Ramos (cell line): ENCODE results near the gene SKOR2.

ENCODE experiments used
- in situ Hi-C: fragments of 300-500 bp; cut with MboI; formaldehyde crosslinking; loops from one replicate; pipeline ENCODE4 v1.14.3; 2022; ENCODE audit warnings: low sequenced_read_pairs; ENCODE audit not compliant: unreplicated experiment

SKOR2 gene

GRCh38 chr18:47260924-47261701, 9.7 kb upstream of the SKOR2 start:
- in situ Hi-C loops, result no loop called here

GRCh38 chr18:47260120-47260923, 8.9 kb upstream of the SKOR2 start:
- in situ Hi-C loops, result no loop called here

- in situ Hi-C loops, result no loop called here
These were observed 3.0 kb upstream of the SKOR2 start for GRCh38 chr18:47254341-47254939.

GRCh38 chr18:47253101-47253654, 1.7 kb upstream of the SKOR2 start:
- in situ Hi-C loops, result no loop called here

- in situ Hi-C loops, result no loop called here
These were observed 941 bp downstream of the SKOR2 start for GRCh38 chr18:47250391-47251046.

- in situ Hi-C loops, result no loop called here
These were observed 2.0 kb downstream of the SKOR2 start for GRCh38 chr18:47249314-47249981.

- in situ Hi-C loops, result no loop called here
These were observed 2.7 kb downstream of the SKOR2 start for GRCh38 chr18:47248604-47249313.

GRCh38 chr18:47248115-47248603, 3.3 kb downstream of the SKOR2 start:
- in situ Hi-C loops, result no loop called here

- in situ Hi-C loops, result no loop called here
These were observed 3.9 kb downstream of the SKOR2 start for GRCh38 chr18:47247416-47248114.

- in situ Hi-C loops, result no loop called here
These were observed 4.4 kb downstream of the SKOR2 start for GRCh38 chr18:47247036-47247415.

- in situ Hi-C loops, result no loop called here
These were observed 5.2 kb downstream of the SKOR2 start for GRCh38 chr18:47246027-47246971.

- in situ Hi-C loops, result no loop called here
These were observed 7.4 kb downstream of the SKOR2 start for GRCh38 chr18:47244086-47244485.

- in situ Hi-C loops, result no loop called here
These were observed 16.4 kb downstream of the SKOR2 start for GRCh38 chr18:47235096-47235495.

GRCh38 chr18:47226660-47227059, 24.8 kb downstream of the SKOR2 start:
- in situ Hi-C loops, result no loop called here

GRCh38 chr18:47215554-47216138, 35.8 kb downstream of the SKOR2 start:
- in situ Hi-C loops, result loop anchor here (10.0 kb wide), 1 partner anchor 539 kb away; no protein-coding TSS in a partner anchor

- in situ Hi-C loops, result no loop called here
These were observed 42.3 kb downstream of the SKOR2 start for GRCh38 chr18:47209171-47209570.
